HG02798 (cell line): ENCODE measurements around the gene DERL2.

ENCODE experiments used
- ATAC-seq: cut with Tn5 transposase; IDR thresholded peaks from one replicate; pipeline ENCODE4 v1.9.1; 2021; ENCODE audit warnings: mild to moderate bottlenecking; ENCODE audit not compliant: unreplicated experiment, poor library complexity

DERL2 gene

DNA sequence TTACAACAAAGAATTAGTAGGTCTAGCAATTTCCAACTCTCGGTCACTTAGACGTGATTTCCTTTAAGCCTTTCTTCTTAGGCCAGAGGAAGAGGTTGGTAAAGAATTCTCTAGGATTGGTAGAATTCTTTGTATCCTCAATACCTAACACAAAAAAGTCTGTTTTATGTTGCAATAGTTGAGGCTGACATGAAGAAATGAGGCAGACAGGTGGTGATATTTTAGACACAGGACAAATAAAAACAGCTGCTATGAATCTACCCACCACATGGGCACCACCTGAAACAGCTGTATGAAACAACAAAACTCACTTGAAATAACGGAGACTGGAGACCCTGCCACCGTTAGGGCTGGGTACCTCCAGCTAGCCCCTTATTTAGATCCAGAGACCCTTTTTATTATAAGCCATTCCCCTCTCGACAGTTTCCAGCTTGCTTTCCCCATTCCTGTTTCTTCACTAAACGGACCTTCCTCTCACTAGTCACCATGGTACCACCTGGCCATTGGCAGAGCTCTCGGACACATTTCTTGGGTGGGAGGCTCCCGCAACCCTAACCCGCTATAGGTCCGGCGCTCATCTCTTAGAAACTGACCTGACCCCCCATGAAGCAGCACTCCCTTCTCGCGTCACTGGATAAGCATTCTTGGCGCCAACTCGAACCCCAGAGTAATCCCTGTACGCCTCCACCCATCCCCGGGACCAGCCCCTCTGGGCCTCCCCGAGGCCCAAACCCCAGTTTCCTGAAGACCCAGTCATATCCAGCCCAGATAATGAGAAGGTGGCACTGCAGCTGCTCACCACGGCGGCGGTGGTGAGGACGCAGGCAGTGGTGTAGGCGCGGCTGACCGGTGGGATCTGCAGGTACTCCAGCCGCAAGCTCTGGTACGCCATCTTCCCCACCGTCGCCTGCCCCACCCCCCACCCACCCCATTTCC, at the start of gene DERL2:
DERL2 (minus strand) TSS at position 909 of the 936 bp plus-strand sequence; CDS start at position 892, 17 bp downstream.
- peak; percentile 11 for ATAC-seq

DNA sequence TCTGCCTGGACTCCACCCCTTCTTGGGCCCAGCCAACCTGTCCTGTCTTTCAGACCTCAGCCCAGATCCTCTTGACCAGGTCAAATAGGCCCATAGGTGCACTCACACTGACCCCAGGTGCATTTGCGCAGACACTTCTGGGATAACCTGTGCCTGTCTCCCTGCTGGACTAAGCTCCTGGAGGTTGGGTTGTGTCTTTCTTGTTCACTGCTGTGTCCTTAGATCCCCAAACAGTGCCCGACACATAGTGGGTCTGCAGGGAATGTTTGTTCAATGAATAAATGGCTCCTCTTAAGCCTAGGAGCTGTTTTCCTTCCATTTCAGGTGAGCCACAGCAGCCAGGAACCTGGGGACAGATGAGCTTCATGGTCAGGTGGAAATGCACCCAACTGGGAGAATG, 49.5 kb upstream of the DERL2 start:
- no peak for ATAC-seq

DNA sequence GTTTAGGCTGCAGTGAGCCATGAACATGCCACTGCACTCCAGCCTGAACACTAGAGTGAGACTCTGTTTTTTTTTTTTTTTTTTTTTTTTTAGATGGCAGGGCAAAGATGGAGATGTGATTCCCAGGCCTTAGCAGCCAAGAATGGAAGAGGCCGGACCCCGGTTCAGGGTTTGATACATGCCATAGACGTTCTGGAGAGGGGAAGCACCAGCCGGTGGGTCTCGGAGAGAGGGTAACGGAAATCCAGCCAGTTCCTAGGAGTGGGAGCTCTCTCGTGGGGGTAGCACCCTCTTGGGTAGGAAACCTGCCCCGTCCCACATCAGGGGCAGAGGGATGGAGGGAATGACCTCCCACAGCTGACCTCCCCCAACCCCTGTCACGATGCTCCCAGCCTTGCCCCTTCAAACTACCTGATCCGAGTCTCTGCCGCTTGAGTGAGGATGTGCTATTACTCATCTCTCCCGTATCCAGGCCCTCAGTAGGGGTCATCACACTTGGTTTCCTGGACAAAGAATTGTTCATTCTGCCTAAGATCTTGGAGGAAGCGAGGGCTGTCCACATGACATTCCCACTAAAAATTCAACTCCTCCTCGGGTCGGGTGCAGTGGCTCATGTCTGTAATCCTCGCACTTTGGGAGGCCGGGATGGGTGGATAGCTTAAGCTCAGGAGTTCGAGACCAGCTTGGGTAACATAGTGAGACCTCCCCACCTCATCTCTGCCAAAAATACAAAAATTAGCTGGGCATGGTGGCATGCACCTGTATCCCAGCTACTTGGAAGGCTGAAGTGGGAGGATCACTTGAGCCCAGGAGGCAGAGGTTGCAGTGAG, 47.7 kb upstream of the DERL2 start:
- ATAC-seq, result no peak

DNA sequence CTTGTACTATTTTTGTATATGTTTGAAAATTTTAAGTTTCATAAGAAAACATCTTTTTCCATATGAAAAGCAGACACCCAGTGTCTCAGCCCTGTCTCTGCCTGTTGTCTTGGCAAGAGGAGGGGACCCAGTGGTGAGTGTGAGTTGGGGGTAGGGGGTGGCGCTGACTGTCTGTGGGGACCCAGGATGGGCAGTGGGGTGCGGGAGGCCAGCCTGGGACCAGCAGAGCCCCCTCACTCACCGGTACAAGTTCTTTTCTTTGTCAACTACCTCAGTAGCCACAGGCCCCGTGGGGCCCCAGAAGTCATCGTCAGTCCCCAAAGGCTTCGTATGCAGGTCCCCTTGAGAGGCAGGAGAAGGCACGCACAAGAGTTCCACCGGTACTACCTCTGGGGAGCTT, 46.6 kb upstream of the DERL2 start:
- ATAC-seq, result no peak

DNA sequence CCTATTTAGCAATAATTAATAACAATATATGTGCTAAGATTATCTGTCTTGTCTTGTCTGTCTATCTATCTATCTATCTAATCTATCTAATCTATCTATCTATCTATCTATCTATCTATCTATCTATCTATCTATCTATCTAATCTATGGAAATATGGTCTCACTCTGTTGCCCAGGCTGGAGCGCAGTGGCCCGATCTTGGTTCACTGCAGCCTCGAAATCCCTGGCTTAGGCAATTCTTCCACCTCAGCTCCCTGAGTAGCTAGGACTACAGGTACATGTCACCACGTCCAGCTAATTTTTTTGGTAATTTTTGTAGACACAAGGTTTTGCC, 45.1 kb upstream of the DERL2 start:
- no peak for ATAC-seq

DNA sequence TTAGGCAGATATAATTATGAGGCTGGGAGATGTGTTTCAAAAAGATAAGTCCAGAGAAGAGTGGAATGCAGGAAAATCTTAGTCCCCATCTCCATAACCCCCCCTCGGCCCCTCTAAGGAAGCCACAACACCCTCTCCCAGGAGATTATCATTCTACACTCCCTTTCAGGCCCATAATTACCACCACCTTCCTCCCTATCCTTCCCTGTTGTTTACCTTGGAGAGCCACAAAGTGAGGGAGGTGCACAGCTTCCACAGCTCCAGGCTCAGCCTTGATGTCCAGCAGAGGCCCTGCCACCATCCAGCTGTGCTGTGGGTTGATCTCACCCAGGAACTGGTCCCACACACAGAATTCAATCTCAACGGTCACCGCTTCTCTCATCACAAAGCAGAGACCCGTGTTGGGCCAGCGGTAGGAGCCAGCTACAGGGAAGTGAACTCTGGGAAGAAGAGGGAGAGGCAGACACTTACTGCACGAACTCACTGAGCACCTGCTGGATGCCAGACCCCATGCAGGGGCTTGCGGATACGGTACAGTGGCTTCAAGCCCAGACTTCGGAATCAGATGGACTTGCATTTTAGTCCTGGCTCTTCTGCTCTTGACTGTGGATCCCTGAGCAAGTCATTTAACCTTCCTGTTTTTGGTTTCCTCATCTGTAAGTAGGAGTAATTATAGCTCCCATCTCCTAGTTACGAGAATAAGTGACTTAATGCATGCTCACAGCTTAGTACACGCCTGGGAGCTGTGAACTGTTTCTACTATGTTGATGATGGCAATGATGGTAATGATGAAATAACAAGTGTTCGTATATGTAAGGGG, 44.5 kb upstream of the DERL2 start:
- no peak for ATAC-seq

DNA sequence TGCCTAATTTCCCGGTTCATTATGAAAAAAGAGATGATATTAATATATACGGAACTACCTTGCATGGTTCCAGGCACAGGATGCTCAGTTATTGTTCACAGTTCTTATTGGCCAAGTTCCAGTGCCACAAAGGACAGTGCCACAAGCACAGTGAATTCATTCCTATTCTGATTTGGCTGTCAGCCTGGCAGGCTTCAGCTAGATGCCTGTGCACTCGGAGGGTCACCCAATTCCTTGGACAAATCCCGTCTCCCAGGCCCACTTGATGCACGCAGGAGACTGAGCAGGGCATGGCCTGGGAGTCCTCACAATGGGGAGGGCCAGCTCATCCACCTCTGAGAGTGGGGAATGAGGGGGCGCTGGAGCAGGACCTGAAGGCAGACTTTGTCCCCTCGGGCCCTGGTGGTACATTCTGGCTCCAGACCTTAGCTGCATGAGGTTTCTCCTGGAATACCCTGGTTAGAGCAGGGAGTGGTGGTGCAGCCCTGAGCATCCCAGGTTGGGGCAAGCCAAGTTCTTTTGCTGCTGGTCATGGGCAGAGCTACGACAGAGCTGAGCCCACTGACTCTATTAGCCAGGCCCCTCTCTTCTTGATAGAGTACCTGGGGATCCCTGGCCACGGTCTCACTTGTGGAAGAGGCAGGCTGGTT, 41.7 kb upstream of the DERL2 start:
- ATAC-seq, result no peak

DNA sequence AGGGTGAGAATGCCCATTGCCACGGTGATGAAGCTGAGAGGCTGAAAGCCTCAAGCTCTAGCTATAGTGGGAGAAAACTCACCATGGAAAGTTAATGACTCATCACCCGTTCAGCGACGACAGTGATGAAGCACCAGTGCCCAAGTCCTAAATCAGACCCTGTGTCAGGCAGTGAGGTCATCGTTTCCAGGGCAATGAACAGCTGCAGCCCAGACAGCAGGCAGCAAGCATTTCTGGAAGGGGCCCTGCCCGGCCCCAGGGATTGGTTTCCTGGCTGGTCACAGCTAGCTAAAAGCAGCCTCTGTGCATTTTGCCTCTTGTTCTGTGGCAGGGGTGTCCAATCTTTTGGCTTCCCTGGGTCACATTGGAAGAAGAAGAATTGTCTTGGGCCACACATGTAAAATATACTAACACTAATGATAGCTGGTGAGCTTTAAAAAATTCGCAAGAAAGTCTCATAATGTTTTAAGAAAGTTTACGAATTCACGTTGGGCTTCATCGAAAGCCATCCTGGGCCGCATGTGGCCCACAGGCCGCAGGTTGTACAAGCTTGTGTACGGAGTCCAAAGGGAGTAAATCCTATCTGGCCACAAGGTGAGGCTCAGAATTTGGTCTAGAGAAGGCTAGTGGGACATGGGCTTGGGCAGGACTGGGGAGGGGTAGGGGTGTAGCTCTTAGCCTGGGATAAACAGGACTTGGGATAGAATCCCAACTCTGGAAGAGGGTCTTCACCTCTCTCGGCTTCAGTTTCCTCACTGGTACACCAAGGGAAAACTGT, 41.0 kb upstream of the DERL2 start:
- ATAC-seq, result no peak

DNA sequence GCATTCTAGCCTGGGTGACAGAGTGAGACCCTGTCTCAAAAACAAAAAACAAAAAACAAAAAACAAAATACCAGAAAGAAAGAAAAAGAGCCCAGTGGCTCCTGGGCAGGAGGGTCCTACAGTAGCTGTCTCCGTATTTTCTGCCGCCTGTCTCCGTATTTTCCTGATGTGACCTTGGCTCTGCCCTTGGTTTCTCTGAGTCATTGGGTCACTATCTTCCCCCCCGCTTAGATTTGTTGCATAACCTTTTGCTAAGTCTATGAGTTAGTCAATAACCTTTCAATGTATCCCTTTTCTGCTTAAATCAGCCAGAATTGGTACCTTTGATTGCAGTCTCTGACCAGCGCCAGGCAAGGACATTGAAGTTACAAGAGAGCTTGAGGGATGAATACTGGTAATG, 37.3 kb upstream of the DERL2 start:
- no peak for ATAC-seq

DNA sequence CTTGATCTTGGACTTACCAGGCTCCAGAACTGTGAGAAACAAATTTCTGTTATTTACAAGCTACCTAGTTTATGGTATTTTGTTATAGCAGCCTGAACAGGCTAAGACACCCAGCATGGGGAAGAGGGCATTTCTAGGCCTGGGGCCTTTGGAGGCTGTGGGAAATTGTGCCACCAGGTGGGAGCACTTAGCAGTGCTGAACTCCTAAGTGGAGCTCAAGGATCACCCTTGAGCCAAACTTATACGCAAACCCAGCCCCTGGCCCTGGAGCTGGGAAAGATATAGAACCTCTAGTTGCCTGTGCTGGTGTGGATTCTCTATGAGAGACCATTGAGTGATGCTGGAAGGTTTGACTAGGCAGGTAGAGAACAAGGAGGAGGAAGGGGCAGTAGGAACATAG, 36.5 kb upstream of the DERL2 start:
- ATAC-seq, result no peak

DNA sequence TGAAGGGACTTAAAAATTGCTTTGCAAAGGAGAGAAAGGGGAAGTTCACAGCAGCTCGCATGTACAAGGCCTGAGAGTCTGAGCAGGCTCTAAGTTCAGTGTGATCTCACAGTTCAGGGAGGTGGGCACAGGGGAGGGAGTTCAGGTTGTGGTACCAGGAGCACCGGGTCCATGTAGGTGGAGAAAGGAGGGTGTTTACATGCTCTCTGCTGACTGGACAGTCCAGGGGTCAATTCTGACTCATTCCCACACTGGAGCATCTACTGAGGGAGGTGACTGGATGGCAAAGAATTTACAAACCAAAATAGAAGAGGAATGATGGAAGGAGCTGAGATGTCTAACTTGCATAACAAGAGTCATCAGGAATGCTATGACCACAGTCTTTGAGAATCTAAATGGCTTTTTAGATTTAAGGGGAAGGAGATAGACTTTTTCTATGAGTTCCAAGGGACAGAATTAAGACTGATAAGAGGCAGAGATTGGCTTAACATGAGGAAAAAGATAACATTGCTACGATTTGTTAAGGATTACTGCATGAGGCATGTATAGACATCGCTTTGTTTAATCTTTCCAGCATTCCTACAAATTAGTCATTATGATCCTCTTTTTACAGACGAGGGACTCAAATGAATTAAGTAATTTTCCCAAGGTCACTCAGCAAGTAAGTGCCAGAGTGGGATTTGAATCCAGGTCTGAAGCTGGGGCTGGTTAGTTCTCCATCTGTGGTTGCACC, 30.2 kb upstream of the DERL2 start:
- ATAC-seq, result no peak

DNA sequence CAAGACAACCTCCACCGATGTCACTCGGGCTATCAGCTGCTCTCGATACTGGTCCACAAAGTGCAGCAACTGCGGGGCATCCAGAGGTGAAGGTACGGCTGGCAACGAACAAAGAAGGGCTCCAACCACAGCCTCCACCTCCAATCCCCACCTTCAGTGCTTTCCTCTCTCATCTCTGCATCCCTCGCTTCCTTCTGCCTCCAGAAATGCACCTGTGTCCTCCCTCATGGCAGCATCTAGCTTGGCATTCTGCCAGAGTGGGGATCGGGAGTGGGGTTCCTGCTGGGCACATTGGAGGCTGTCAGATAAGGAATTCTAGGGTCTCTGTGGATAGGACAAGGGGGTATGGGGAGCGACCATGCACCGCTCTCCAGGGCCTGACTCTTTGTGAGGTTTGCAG, 29.0 kb upstream of the DERL2 start:
- no peak for ATAC-seq

DNA sequence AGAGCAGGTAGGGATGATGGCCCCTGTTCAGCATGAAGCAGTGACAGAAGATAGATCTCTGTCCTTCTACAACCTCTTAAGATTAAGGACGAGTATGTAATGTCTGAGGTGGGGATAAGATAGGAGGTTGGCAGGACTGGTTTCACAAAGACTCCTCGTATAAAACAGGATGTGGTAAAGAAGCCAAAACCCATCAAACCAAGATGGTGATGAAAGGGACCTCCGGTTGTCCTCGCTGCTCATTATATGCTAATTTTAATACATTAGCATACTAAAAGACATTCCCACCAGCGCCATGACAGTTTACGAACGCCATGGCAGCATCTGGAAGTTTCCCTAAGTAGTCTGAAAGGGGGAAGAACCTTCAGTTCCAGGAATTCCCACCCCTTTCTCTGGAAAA, 27.6 kb upstream of the DERL2 start:
- no peak for ATAC-seq

DNA sequence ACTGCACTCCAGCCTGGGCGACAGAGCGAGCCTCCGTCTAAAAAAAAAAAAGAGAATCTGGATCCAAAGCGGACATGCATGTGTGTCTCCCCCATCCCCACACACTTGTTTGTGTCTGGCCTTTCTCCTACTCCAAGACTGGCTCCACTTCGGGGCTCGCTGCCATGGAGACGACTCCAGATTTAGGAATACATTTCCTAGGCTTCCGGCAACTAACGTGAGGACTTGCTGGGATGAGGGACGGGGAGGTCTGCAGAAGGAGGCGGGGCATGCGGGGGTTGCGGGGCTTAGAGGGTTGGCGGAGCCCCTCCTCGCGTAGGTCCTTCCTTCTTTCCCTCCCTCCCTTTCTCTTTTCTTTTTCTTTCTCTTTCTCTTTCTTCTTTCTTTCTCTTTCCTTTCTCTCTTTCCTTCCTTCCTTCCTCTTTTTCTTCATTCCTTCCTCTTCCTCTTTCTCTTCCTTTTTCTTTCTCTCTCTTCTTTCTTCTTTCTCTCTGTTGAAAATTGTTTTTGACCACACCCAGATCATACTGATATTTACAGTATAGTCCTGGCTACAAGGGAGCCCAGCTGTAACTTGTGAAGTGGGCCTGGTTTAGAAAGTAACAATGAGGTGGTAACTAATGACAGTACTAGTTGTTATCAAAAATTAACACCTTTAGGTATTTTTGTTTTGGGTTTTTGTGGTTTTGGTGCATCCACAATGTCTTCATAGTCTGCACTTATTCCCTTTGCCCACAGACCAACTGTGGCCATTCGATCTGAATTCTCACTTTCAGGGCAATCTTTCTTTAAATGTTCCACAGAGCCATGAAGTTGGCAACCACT, 25.6 kb upstream of the DERL2 start:
- ATAC-seq, result no peak

DNA sequence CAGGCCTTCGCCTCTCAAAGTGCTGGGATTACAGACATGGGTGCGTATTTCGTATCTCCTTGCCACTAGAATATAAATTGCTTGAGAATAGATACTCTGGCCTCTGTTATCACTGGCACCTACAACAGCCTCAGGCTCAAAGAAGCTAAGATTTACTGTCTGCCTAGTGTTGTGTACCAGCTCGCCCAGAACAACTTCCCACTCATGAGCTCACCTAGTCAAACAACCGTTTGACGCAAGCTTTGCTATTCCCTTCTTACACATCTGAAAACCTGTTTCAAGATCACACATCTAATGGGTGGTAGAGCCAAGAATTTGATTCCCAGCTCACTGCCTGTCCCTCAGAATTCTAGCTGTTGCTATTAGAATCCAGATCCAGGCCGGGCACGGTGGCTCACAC, 24.8 kb upstream of the DERL2 start:
- ATAC-seq, result no peak

DNA sequence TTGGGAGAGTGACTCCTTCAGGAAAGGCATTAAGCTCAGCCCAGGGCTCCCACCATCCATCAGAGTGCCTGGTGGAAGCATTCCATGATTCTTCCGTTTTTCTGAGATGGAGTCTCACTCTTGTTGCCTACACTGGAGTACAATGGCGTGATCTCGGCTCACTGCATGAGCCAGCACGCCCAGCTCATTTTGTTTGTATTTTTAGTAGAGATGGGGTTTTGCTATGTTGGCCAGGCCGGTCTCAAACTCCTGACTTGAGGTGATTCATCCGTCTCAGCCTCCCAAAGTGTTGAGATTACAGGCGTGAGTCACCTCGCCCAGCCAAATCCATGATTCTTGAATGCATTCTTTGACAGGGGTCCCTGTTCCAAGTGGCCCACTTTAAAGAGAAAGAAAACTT, 23.5 kb upstream of the DERL2 start:
- ATAC-seq, result no peak

DNA sequence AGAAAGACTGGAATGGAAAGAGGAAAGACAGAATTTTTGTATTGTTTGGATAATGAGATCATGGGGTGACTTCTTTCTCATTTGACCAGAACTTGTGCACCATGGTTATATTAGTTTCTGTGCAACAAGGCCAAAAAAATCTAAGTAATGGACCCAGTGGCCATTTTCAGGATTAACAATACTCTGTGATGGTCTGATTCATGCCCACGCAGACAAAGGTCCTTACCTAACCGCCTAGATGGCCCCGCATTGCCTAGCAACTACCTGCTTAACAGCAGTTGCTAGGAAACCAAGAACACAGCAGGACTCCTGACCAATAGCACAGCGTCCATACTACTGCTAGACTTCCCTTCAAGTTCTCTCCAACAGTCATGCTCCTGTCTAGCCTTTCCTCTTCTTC, 22.8 kb upstream of the DERL2 start:
- no peak for ATAC-seq

DNA sequence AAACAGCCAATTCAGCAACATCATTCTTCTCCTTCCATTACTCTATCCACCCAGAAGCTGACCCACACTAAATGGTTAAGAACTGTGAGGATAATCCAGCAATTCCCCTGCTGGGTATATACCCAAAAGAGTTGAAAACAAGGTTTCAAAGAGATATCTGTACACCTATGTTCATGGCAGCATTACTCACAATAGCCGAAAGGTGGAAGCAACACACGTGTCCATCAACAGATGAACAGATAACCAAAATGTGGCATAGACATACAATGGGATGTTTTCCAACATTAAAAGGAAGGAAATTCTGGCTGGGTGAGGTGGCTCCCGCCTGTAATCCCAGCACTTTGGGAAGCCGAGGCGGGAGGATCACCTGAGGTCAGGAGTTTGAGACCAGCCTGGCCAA, 20.3 kb upstream of the DERL2 start:
- ATAC-seq, result no peak
